CD14-positive monocyte (primary cell): ENCODE measurements around the gene M6PR. TPM values are rescaled to one million over a fixed set of nuclear protein-coding genes. Genes with fewer than 3 reads are reported as not detected.

Experiments
- DNase-seq, 3 donors: peaks; one replicate each; pipeline ENCODE4 v3.0.0-alpha.2; 2011 to 2022
- H2AFZ ChIP-seq: 2 replicates; pipeline ENCODE4 v1.6.0; 2012; ENCODE audit warnings: mild to moderate bottlenecking, low read depth, low read length, inconsistent platforms; ENCODE audit not compliant: insufficient read depth, poor library complexity, severe bottlenecking
- H3K27ac ChIP-seq, 2 donors: 1 replicate in 1 of 2; 2 replicates in 1 of 2; pipeline ENCODE4 v1.5.1; 2012 to 2013; ENCODE audit warnings: low read length in 2 of 2, control low read depth in 1 of 2, inconsistent platforms in 1 of 2, low read depth in 1 of 2, mild to moderate bottlenecking in 1 of 2
- H3K27me3 ChIP-seq, 2 donors: one replicate each; pipeline versions ENCODE4 v1.6.0 to v1.6.1; 2011 to 2013; ENCODE audit warnings: low read length in 2 of 2; ENCODE audit not compliant: control insufficient read depth in 2 of 2, insufficient read depth in 2 of 2
- H3K36me3 ChIP-seq, 2 donors: replicated peaks in 1 of 2; 1 replicate in 1 of 2; 2 replicates in 1 of 2; pipeline versions ENCODE4 v1.5.1 to v1.6.1; 2012 to 2013; ENCODE audit warnings: low read length in 2 of 2, control low read depth in 1 of 2, inconsistent platforms in 1 of 2, mild to moderate bottlenecking in 1 of 2; ENCODE audit not compliant: insufficient read depth in 2 of 2, control insufficient read depth in 1 of 2
- H3K4me1 ChIP-seq, 2 donors: 1 replicate in 1 of 2; 2 replicates in 1 of 2; pipeline versions ENCODE4 v1.5.1 to v1.6.1; 2012 to 2013; ENCODE audit warnings: low read length in 2 of 2, control low read depth in 1 of 2, inconsistent platforms in 1 of 2, mild to moderate bottlenecking in 1 of 2, moderate library complexity in 1 of 2; ENCODE audit not compliant: insufficient read depth in 2 of 2, control insufficient read depth in 1 of 2
- H3K4me2 ChIP-seq: replicated peaks from 2 replicates; pipeline ENCODE3; 2012; ENCODE audit warnings: low read length, moderate library complexity, mild to moderate bottlenecking; ENCODE audit not compliant: poor library complexity, severe bottlenecking; ENCODE audit errors: extremely low read depth
- H3K4me3 ChIP-seq, 3 experiments: fragments of 200-600 bp in 1 of 3; sonication (generic) in 1 of 3; replicated peaks in 1 of 3; 1 replicate in 2 of 3; 2 replicates in 1 of 3; pipeline ENCODE4 v1.5.1; 2011 to 2013; ENCODE audit warnings: low read length in 3 of 3, mild to moderate bottlenecking in 3 of 3, control low read depth in 2 of 3, low read depth in 2 of 3, inconsistent platforms in 1 of 3, moderate library complexity in 1 of 3
- H3K79me2 ChIP-seq: 2 replicates; pipeline ENCODE4 v1.6.0; 2012; ENCODE audit warnings: mild to moderate bottlenecking, control low read depth, inconsistent platforms, low read length, moderate library complexity; ENCODE audit not compliant: insufficient read depth
- H3K9ac ChIP-seq: 2 replicates; pipeline ENCODE4 v1.6.0; 2017; ENCODE audit warnings: low read length, mild to moderate bottlenecking; ENCODE audit not compliant: insufficient read depth, poor library complexity, severe bottlenecking
- H3K9me3 ChIP-seq, 2 donors: replicated peaks in 1 of 2; 1 replicate in 1 of 2; 2 replicates in 1 of 2; pipeline versions ENCODE4 v1.5.1 to v1.6.1; 2012 to 2013; ENCODE audit warnings: low read length in 2 of 2, control low read depth in 1 of 2; ENCODE audit not compliant: control insufficient read depth in 1 of 2, insufficient read depth in 1 of 2
- H4K20me1 ChIP-seq: 2 replicates; pipeline ENCODE4 v1.6.0; 2012; ENCODE audit warnings: mild to moderate bottlenecking, low read length, control low read depth, moderate library complexity; ENCODE audit not compliant: insufficient read depth
- H3K27ac Mint-ChIP-seq, 7 donors: one replicate each; pipeline ENCODE4 v1.8.0; 2020; ENCODE audit warnings: mild to moderate bottlenecking in 7 of 7, mixed read lengths in 7 of 7, moderate library complexity in 6 of 7, inconsistent platforms in 2 of 7
- H3K27me3 Mint-ChIP-seq, 3 donors: one replicate each; pipeline ENCODE4 v1.8.0; 2021 to 2022; ENCODE audit warnings: low read depth in 3 of 3, mild to moderate bottlenecking in 3 of 3, mixed read lengths in 3 of 3, moderate library complexity in 3 of 3, inconsistent platforms in 1 of 3
- H3K36me3 Mint-ChIP-seq, 2 donors: one replicate each; pipeline ENCODE4 v1.8.0; 2020; ENCODE audit warnings: mixed read lengths in 2 of 2, inconsistent platforms in 1 of 2, mild to moderate bottlenecking in 1 of 2
- H3K4me1 Mint-ChIP-seq: one replicate; pipeline ENCODE4 v1.8.0; 2020; ENCODE audit warnings: mild to moderate bottlenecking, mixed read lengths
- H3K4me3 Mint-ChIP-seq, 2 donors: one replicate each; pipeline ENCODE4 v1.8.0; 2020; ENCODE audit warnings: mild to moderate bottlenecking in 2 of 2, mixed read lengths in 2 of 2, moderate library complexity in 1 of 2
- H3K9me3 Mint-ChIP-seq, 7 donors: one replicate each; pipeline ENCODE4 v1.8.0; 2020 to 2022; ENCODE audit warnings: mixed read lengths in 7 of 7, mild to moderate bottlenecking in 6 of 7, moderate library complexity in 6 of 7, inconsistent platforms in 2 of 7
- CTCF ChIP-seq: fragments of 200-600 bp; IDR thresholded peaks from one replicate; pipeline ENCODE4 v1.8.0; 2022; ENCODE audit warnings: antibody characterized with exemption, mild to moderate bottlenecking
- WGBS: methylation state at CpG from one replicate; pipeline ENCODE4 v1.1.5; 2013; ENCODE audit warnings: missing lambda C conversion rate; ENCODE audit not compliant: insufficient coverage; 5-methylcytosine and 5-hydroxymethylcytosine counted together
- intact Hi-C, 2 donors: fragments of 100-400 bp; cut with micrococcal nuclease; formaldehyde crosslinking; loops; one replicate each; pipeline versions ENCODE4 v1.15.0 to v1.15.1; 2023
- polyA plus RNA-seq, 3 donors: library from polyadenylated mRNA; depleted of rRNA in 1 of 3; unstranded in 2 of 3; stranded (reverse) in 1 of 3; fragments of 300-500 nt in 2 of 3; fragments of >200 nt in 1 of 3; fragmentation: Illumina TruSeq in 2 of 3; gene quantifications; 1 replicate in 2 of 3; 2 replicates in 1 of 3; pipeline ENCODE4 v1.2.3, GENCODE V29; 2012 to 2021

The M6PR gene
- polyA plus RNA-seq, 3 donors = 158 to 285 (median 268) TPM

GRCh38 chr12:8956772-8957171, 7.3 kb upstream of the M6PR start:
- intact Hi-C loops = no loop called here
- Histone ChIP-seq H3K4me3 (no peak overlapping the region), H3K27me3 (no peaks in the 10 kb centered on the region), H3K4me2 (no peak overlapping the region), H3K36me3 (no peaks in the 10 kb centered on the region), H4K20me1 (no peaks in the 10 kb centered on the region), H2AFZ (no peak overlapping the region), H3K27ac (no peak overlapping the region), H3K4me1 (peaks cover 9 to 10% of the 10 kb centered on the region in 2 donors), H3K9ac (no peak overlapping the region), H3K79me2 (no peaks in the 10 kb centered on the region), H3K9me3 (peaks cover 5 to 17% of the 10 kb centered on the region in 2 donors)
- Mint-ChIP-seq H3K4me3 (no peak overlapping the region), H3K36me3 (peaks cover 3 to 20% of the 10 kb centered on the region in 2 donors), H3K27me3 (peaks cover 0 to 1% (median 0%) of the 10 kb centered on the region in 3 donors), H3K4me1 (peaks cover 8% of the 10 kb centered on the region), H3K27ac (no peak overlapping the region), H3K9me3 (peaks cover 0 to 25% (median 18%) of the 10 kb centered on the region in 7 donors)
- DNase-seq = no peak
- no peak for TF ChIP-seq CTCF
- WGBS = 95% methylated on average over 7 of the region's 7 CpGs

DNA sequence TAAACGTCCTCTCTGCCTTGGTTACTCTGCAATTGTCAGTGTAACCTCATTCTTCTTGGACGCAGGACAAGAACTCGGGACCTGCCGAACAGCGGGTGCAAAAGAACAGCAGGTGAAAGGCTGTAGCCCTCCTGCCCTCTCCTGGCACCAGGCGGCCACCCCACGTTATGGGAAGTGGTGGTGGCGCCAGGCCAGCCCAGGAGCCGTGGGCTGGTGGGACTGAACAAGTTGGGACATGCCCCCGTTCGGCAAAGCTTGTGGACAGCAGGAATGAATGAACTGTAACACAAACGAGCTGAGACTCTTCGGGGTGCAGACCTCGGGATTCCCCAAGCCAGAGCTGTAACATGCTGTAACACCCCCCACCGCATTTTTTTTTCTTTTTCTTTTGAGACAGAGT, 6.6 kb upstream of the M6PR start:
- no peak overlapping the region for H3K4me3 Mint-ChIP-seq
- Histone ChIP-seq H3K9ac (no peak overlapping the region), H3K36me3 (no peaks in the 10 kb centered on the region), H3K4me3 (no peak overlapping the region), H2AFZ (no peak overlapping the region), H3K4me1 (peaks cover 12 to 16% of the 10 kb centered on the region in 2 donors), H4K20me1 (no peaks in the 10 kb centered on the region), H3K9me3 (peaks cover 5 to 17% of the 10 kb centered on the region in 2 donors), H3K4me2 (no peak overlapping the region), H3K79me2 (peaks cover 5% of the 10 kb centered on the region), H3K27me3 (no peaks in the 10 kb centered on the region), H3K27ac (no peak overlapping the region)
- H3K9me3 Mint-ChIP-seq = peaks cover 0 to 25% (median 17%) of the 10 kb centered on the region in 7 donors
- H3K4me1 Mint-ChIP-seq = peaks cover 12% of the 10 kb centered on the region
- peaks cover 0 to 1% (median 0%) of the 10 kb centered on the region in 3 donors for H3K27me3 Mint-ChIP-seq
- DNase-seq = no peak
- peaks cover 3 to 17% of the 10 kb centered on the region in 2 donors for H3K36me3 Mint-ChIP-seq
- no peak for TF ChIP-seq CTCF
- 94% methylated on average over 13 of the region's 15 CpGs for WGBS
- intact Hi-C loops = no loop called here
- no peak overlapping the region for H3K27ac Mint-ChIP-seq
